HG03060 (cell line): Measurements from ENCODE around the gene MAST1.
A peak's percentile ranks its signal among the peaks of the same experiment; 100 is the strongest.

Experiments
- ATAC-seq: cut with Tn5 transposase; IDR thresholded peaks from one replicate; pipeline ENCODE4 v1.9.1; 2021; ENCODE audit warnings: low read depth, moderate number of reproducible peaks; ENCODE audit not compliant: unreplicated experiment

The MAST1 gene

GRCh38 chr19:12867120-12868099, 29.1 kb downstream of the MAST1 start:
- ATAC-seq = no peak

GRCh38 chr19:12868540-12869112, 30.3 kb downstream of the MAST1 start:
- ATAC-seq = no peak

GRCh38 chr19:12871681-12872080, 33.4 kb downstream of the MAST1 start:
- ATAC-seq = no peak

GRCh38 chr19:12872255-12872654, 33.9 kb downstream of the MAST1 start:
- ATAC-seq = no peak

GRCh38 chr19:12872941-12873890, 34.9 kb downstream of the MAST1 start:
- ATAC-seq = peak; percentile 43

GRCh38 chr19:12873891-12874745, 35.8 kb downstream of the MAST1 start:
- ATAC-seq = no peak

- no peak for ATAC-seq
Measured at GRCh38 chr19:12875086-12875485, 36.8 kb downstream of the MAST1 start.

- no peak for ATAC-seq
Measured at GRCh38 chr19:12880551-12881171, 42.3 kb downstream of the MAST1 start.

- ATAC-seq = peak; percentile 57
Measured at GRCh38 chr19:12881172-12881808, 43.0 kb downstream of the MAST1 start, which contains the start of gene DNASE2. Gene DNASE2, minus strand, starts transcription at chr19:12881449. Its CDS starts 74 bp downstream, at chr19:12881375.

GRCh38 chr19:12882589-12882988, 44.3 kb downstream of the MAST1 start:
- ATAC-seq = no peak

GRCh38 chr19:12884202-12884601, 45.9 kb downstream of the MAST1 start:
- ATAC-seq = no peak

GRCh38 chr19:12884627-12884925, 46.3 kb downstream of the MAST1 start:
- ATAC-seq = no peak

GRCh38 chr19:12884926-12885748, 46.8 kb downstream of the MAST1 start:
- no peak for ATAC-seq

GRCh38 chr19:12885749-12886650, 47.7 kb downstream of the MAST1 start:
- no peak for ATAC-seq

- no peak for ATAC-seq
Measured at GRCh38 chr19:12886651-12886968, 48.3 kb downstream of the MAST1 start.

GRCh38 chr19:12886969-12887747, 48.8 kb downstream of the MAST1 start, which contains the start of gene KLF1:
Gene KLF1, minus strand, starts transcription at chr19:12887201. Its CDS starts 61 bp downstream, at chr19:12887140.
- no peak for ATAC-seq
